ENCODE results near the gene LTBP3. TPM values are rescaled to one million over a fixed set of nuclear protein-coding genes. Genes with fewer than 3 reads are reported as not detected.

The LTBP3 gene
- total and polyA plus RNA-seq, 9 of the 15 experiments (the other 6 are each of a cell fraction or from before 2014, with no cell fraction given), result 0.06 to 20.5 (median 4.8) TPM

DNA sequence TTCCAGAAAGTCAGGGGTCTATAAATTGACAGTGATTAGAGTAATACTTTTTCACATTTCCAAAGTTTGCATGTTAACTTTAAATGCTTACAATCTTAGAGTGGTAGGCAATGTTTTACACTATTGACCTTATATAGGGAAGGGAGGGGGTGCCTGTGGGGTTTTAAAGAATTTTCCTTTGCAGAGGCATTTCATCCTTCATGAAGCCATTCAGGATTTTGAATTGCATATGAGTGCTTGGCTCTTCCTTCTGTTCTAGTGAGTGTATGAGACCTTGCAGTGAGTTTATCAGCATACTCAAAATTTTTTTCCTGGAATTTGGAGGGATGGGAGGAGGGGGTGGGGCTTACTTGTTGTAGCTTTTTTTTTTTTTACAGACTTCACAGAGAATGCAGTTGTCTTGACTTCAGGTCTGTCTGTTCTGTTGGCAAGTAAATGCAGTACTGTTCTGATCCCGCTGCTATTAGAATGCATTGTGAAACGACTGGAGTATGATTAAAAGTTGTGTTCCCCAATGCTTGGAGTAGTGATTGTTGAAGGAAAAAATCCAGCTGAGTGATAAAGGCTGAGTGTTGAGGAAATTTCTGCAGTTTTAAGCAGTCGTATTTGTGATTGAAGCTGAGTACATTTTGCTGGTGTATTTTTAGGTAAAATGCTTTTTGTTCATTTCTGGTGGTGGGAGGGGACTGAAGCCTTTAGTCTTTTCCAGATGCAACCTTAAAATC is 54.0 kb downstream of the LTBP3 start (continued):
- TF ChIP-seq HDGF (IDR thresholded peaks at IDR 0.05) (no peak), SIN3B (IDR thresholded peaks at IDR 0.05; ENCODE audit: low read depth) (no peak), ZNF347 (CRISPR knock-in tag; IDR thresholded peaks at IDR 0.05; ENCODE audit: low read depth) (no peak), ZC3H4 (CRISPR knock-in tag; IDR thresholded peaks at IDR 0.05; ENCODE audit: borderline replicate concordance) (peak; percentile 83; the same call in 1 of the 2 replicates), STAT6 (CRISPR knock-in tag; IDR thresholded peaks at IDR 0.05) (no peak), KDM1A (IDR thresholded peaks at IDR 0.05) (no peak), MYC (IDR thresholded peaks at IDR 0.05; ENCODE audit: low read depth, low read length) (no peak), MYC (CRISPR knock-in tag; IDR thresholded peaks at IDR 0.05; ENCODE audit: borderline replicate concordance, low read depth) (no peak), MEIS2 (IDR thresholded peaks at IDR 0.05; ENCODE audit: partially characterized antibody) (no peak), MED1 (CRISPR knock-in tag; IDR thresholded peaks at IDR 0.05; ENCODE audit: borderline replicate concordance) (no peak), PML (IDR thresholded peaks at IDR 0.05; ENCODE audit: low read length) (peak; percentile 38), ZNF511 (CRISPR knock-in tag; IDR thresholded peaks at IDR 0.05) (no peak), ZNF121 (CRISPR knock-in tag; conservative IDR thresholded peaks at IDR 0.05) (no peak), HEY1 (CRISPR knock-in tag; IDR thresholded peaks at IDR 0.05; ENCODE audit: borderline replicate concordance) (peak; percentile 94), HMG20B (CRISPR knock-in tag; IDR thresholded peaks at IDR 0.05) (peak; percentile 35; the same call in 1 of the 2 replicates), GATAD2A (IDR thresholded peaks at IDR 0.05) (no peak), TEAD1 (CRISPR knock-in tag; IDR thresholded peaks at IDR 0.05) (peak in 1 of 2 experiments; percentile 63; a peak in 3 of 4 replicates), GTF2B (IDR thresholded peaks at IDR 0.05; ENCODE audit: extremely low read depth, insufficient read length) (no peak), ARID3B (CRISPR knock-in tag; IDR thresholded peaks at IDR 0.05; ENCODE audit: borderline replicate concordance) (no peak)
- TF ChIP-seq, protein P1, sequence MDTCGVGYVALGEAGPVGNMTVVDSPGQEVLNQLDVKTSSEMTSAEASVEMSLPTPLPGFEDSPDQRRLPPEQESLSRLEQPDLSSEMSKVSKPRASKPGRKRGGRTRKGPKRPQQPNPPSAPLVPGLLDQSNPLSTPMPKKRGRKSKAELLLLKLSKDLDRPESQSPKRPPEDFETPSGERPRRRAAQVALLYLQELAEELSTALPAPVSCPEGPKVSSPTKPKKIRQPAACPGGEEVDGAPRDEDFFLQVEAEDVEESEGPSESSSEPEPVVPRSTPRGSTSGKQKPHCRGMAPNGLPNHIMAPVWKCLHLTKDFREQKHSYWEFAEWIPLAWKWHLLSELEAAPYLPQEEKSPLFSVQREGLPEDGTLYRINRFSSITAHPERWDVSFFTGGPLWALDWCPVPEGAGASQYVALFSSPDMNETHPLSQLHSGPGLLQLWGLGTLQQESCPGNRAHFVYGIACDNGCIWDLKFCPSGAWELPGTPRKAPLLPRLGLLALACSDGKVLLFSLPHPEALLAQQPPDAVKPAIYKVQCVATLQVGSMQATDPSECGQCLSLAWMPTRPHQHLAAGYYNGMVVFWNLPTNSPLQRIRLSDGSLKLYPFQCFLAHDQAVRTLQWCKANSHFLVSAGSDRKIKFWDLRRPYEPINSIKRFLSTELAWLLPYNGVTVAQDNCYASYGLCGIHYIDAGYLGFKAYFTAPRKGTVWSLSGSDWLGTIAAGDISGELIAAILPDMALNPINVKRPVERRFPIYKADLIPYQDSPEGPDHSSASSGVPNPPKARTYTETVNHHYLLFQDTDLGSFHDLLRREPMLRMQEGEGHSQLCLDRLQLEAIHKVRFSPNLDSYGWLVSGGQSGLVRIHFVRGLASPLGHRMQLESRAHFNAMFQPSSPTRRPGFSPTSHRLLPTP (IDR thresholded peaks at IDR 0.05; ENCODE audit: borderline replicate concordance, extremely low read depth, insufficient read length), result no peak
